Liver (tissue), 9 donors: ENCODE results near the gene PAIP2. TPM values are rescaled to one million over a fixed set of nuclear protein-coding genes. Genes with fewer than 3 reads are reported as not detected.

Source experiments
- DNase-seq: peaks from one replicate; pipeline ENCODE4 v3.0.0-alpha.2; 2017; ENCODE audit warnings: low spot score
- H3K27ac ChIP-seq, 2 donors: one replicate each; pipeline ENCODE4 v1.7.0; 2013; ENCODE audit warnings: inconsistent platforms in 2 of 2, low read length in 2 of 2, control low read depth in 1 of 2, low read depth in 1 of 2, mild to moderate bottlenecking in 1 of 2
- H3K27me3 ChIP-seq, 4 donors: one replicate each; pipeline versions ENCODE4 v1.6.1 to v1.7.0; 2013; ENCODE audit warnings: low read length in 3 of 4, inconsistent platforms in 1 of 4, mild to moderate bottlenecking in 1 of 4, moderate library complexity in 1 of 4; ENCODE audit not compliant: control insufficient read depth in 4 of 4, insufficient read depth in 4 of 4
- H3K36me3 ChIP-seq, 4 donors: one replicate each; pipeline versions ENCODE4 v1.6.1 to v1.7.0; 2013; ENCODE audit warnings: low read length in 3 of 4, mild to moderate bottlenecking in 3 of 4, low read depth in 1 of 4, moderate library complexity in 1 of 4; ENCODE audit not compliant: control insufficient read depth in 4 of 4, insufficient read depth in 3 of 4
- H3K4me1 ChIP-seq, 4 donors: one replicate each; pipeline versions ENCODE4 v1.6.1 to v1.7.0; 2013; ENCODE audit warnings: low read length in 3 of 4, mild to moderate bottlenecking in 3 of 4, moderate library complexity in 1 of 4; ENCODE audit not compliant: control insufficient read depth in 4 of 4, insufficient read depth in 4 of 4
- H3K4me3 ChIP-seq, 3 donors: one replicate each; pipeline versions ENCODE4 v1.6.1 to v1.7.0; 2013; ENCODE audit warnings: low read length in 3 of 3, control low read depth in 1 of 3, low read depth in 1 of 3, mild to moderate bottlenecking in 1 of 3
- H3K9ac ChIP-seq, 2 donors: one replicate each; pipeline ENCODE4 v1.7.0; 2013; ENCODE audit warnings: low read length in 2 of 2, mild to moderate bottlenecking in 2 of 2, moderate library complexity in 2 of 2, control low read depth in 1 of 2, low read depth in 1 of 2
- H3K9me3 ChIP-seq, 4 donors: one replicate each; pipeline versions ENCODE4 v1.6.1 to v1.7.0; 2013; ENCODE audit warnings: low read length in 3 of 4; ENCODE audit not compliant: control insufficient read depth in 4 of 4
- ATF3 ChIP-seq: IDR thresholded peaks from 2 replicates; pipeline ENCODE4 v1.6.1; 2016; ENCODE audit warnings: antibody characterized with exemption
- EGR1 ChIP-seq, 2 donors: IDR thresholded peaks; 2 replicates each; pipeline ENCODE4 v1.6.1; 2016 to 2018; ENCODE audit warnings: antibody characterized with exemption in 2 of 2, low read depth in 2 of 2
- FOXA1 ChIP-seq: IDR thresholded peaks from 2 replicates; pipeline ENCODE4 v1.6.1; 2016; ENCODE audit warnings: antibody characterized with exemption
- FOXA2 ChIP-seq: IDR thresholded peaks from 2 replicates; pipeline ENCODE4 v1.6.1; 2016; ENCODE audit warnings: antibody characterized with exemption
- GABPA ChIP-seq, 2 donors: IDR thresholded peaks in 1 of 2; conservative IDR thresholded peaks in 1 of 2; 2 replicates each; pipeline ENCODE4 v1.6.1; 2016; ENCODE audit warnings: antibody characterized with exemption in 2 of 2, mild to moderate bottlenecking in 1 of 2, moderate library complexity in 1 of 2
- HNF4A ChIP-seq, 2 donors: conservative IDR thresholded peaks; 2 replicates each; pipeline ENCODE4 v1.6.1; 2016; ENCODE audit warnings: antibody characterized with exemption in 2 of 2, mild to moderate bottlenecking in 2 of 2
- HNF4G ChIP-seq: IDR thresholded peaks from 2 replicates; pipeline ENCODE4 v1.6.1; 2016; ENCODE audit warnings: antibody characterized with exemption
- JUND ChIP-seq, 2 donors: IDR thresholded peaks; 2 replicates each; pipeline ENCODE4 v1.6.1; 2016; ENCODE audit warnings: antibody characterized with exemption in 2 of 2
- MAX ChIP-seq: IDR thresholded peaks from 2 replicates; pipeline ENCODE4 v1.6.1; 2016; ENCODE audit warnings: antibody characterized with exemption
- NR2F2 ChIP-seq: IDR thresholded peaks from 2 replicates; pipeline ENCODE4 v1.6.1; 2016; ENCODE audit warnings: antibody characterized with exemption
- REST ChIP-seq: IDR thresholded peaks from 2 replicates; pipeline ENCODE4 v1.6.1; 2016; ENCODE audit warnings: antibody characterized with exemption, mild to moderate bottlenecking
- RXRA ChIP-seq, 2 donors: IDR thresholded peaks; 2 replicates each; pipeline ENCODE4 v1.6.1; 2017 to 2018; ENCODE audit warnings: antibody characterized with exemption in 2 of 2, mild to moderate bottlenecking in 1 of 2
- SP1 ChIP-seq: IDR thresholded peaks from 2 replicates; pipeline ENCODE4 v1.6.1; 2018; ENCODE audit warnings: antibody characterized with exemption, mild to moderate bottlenecking
- TAF1 ChIP-seq: conservative IDR thresholded peaks from 2 replicates; pipeline ENCODE4 v1.6.1; 2016; ENCODE audit warnings: antibody characterized with exemption, mild to moderate bottlenecking
- YY1 ChIP-seq: IDR thresholded peaks from 2 replicates; pipeline ENCODE4 v1.6.1; 2016; ENCODE audit warnings: antibody characterized with exemption, mild to moderate bottlenecking
- WGBS: extraction: QIAGEN DNeasy Blood & Tissue Kit; methylation state at CpG from one replicate; pipeline ENCODE4 v1.1.7; 2013; 5-methylcytosine and 5-hydroxymethylcytosine counted together
- polyA plus RNA-seq, 2 donors: library from polyadenylated mRNA; stranded (reverse) in 1 of 2; unstranded in 1 of 2; fragments of 200-250 nt in 1 of 2; fragments of >200 nt in 1 of 2; fragmentation: Nextera tagmentation in 1 of 2; extraction: Ambion mirVana in 1 of 2; gene quantifications; one replicate each; pipeline versions ENCODE4 v1.2.1 to v1.2.3, GENCODE V29; 2013 to 2015
- total RNA-seq, 2 donors: library from RNA; depleted of rRNA; stranded (reverse); fragments of >200 nt; gene quantifications; one replicate each; pipeline ENCODE4 v1.2.3, GENCODE V29; 2014
- donor health status: healthy.
- donor health status: healthy.
- donor health status: healthy.
- donor health status: healthy.
- donor health status: healthy.

PAIP2 gene
- total and polyA plus RNA-seq, 4 donors: 41.5 to 63.2 (median 45.1) TPM

- Histone ChIP-seq H3K9ac (peak within 1 kb of the TSS; percentile 45 to 56), H3K4me1 (peaks cover 0 to 11% (median 8%) of the 10 kb centered on the region in 4 donors), H3K9me3 (no peaks in the 10 kb centered on the region), H3K27me3 (no peaks in the 10 kb centered on the region), H3K4me3 (peak within 1 kb of the TSS; percentile 40 to 89 (median 74)), H3K36me3 (no peaks in the 10 kb centered on the region), H3K27ac (peak within 1 kb of the TSS; percentile 92 to 95)
- 1% methylated on average over 41 of the region's 41 CpGs for WGBS
- DNase-seq: peak; percentile 94
- TF ChIP-seq NR2F2: peak; percentile 57
- TF ChIP-seq GABPA (IDR thresholded peaks at IDR 0.05 in 1 of 2, conservative IDR thresholded peaks at IDR 0.05 in 1 of 2): peak in 1 of 2 donors; percentile 64
- peak; percentile 75 for TF ChIP-seq SP1
- peak; percentile 90 for TF ChIP-seq MAX
- TF ChIP-seq ATF3: peak; percentile 56
- no peak for TF ChIP-seq FOXA2
- TF ChIP-seq EGR1 (IDR thresholded peaks at IDR 0.05; ENCODE audit: low read depth in 2 of 2): peak; percentile 98 to 99
- TF ChIP-seq YY1: peak; percentile 98
- TF ChIP-seq REST: peak; percentile 52
- no peak for TF ChIP-seq FOXA1
- peak; percentile 32 to 62 for TF ChIP-seq RXRA (IDR thresholded peaks at IDR 0.05)
- TF ChIP-seq HNF4A (conservative IDR thresholded peaks at IDR 0.05): no peak
These were observed 62.3 kb downstream of the PAIP2 start, which contains the start of gene SPATA24 for GRCh38 chr5:139403787-139404483. SPATA24 (minus strand) TSS chr5:139404089; CDS start chr5:139404060, 29 bp downstream.

- 69% methylated on average over 5 of the region's 5 CpGs for WGBS
- no peaks in the 10 kb centered on the region for H3K27me3 ChIP-seq
- H3K4me1 ChIP-seq: peaks cover 0 to 11% (median 8%) of the 10 kb centered on the region in 4 donors
- TF ChIP-seq RXRA (IDR thresholded peaks at IDR 0.05) (no peak), HNF4G (no peak), TAF1 (no peak), JUND (IDR thresholded peaks at IDR 0.05) (no peak), FOXA2 (no peak), ATF3 (no peak), SP1 (no peak)
- no peaks in the 10 kb centered on the region for H3K36me3 ChIP-seq
- DNase-seq: no peak
- H3K9me3 ChIP-seq: no peaks in the 10 kb centered on the region
- H3K4me3 ChIP-seq: peak overlapping the region; percentile 38 to 47 (median 40)
- peak overlapping the region; percentile 92 to 95 for H3K27ac ChIP-seq
- H3K9ac ChIP-seq: peak overlapping the region; percentile 45 to 51
These were observed 62.8 kb downstream of the PAIP2 start for GRCh38 chr5:139404484-139404840.
